ENCODE measurements around the gene APBB2. TPM values are rescaled to one million over a fixed set of nuclear protein-coding genes. Genes with fewer than 3 reads are reported as not detected.

The APBB2 gene
- total RNA-seq, 2 experiments from 2014 or later, result 0.22 TPM; not detected in 1

DNA sequence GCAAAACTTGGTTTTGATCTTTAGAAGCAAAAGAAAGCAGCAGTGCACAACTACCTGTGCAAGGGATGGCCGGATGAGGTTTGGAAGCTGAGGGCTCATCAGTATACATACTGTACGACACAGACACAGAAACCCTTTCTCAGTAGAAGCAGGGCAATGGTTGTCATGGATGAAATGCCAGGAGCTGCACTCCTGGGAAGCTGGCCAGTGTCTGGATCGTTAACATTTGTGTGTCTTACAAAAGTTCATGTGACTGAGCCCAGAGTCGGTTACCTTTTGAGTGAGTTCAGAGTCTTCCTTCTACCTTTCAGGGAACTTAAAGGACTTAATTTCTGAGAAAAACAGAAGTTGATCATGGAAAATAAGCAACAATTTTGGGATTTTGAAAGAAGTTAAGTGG, 230.3 kb downstream of the APBB2 start:
- Mint-ChIP-seq H3K36me3 (ENCODE audit: low read depth) (no peaks in the 10 kb centered on the region), H3K27me3 (no peaks in the 10 kb centered on the region), H3K4me3 (no peak overlapping the region), H3K4me1 (ENCODE audit: low read depth) (no peaks in the 10 kb centered on the region), H3K9me3 (no peaks in the 10 kb centered on the region), H3K27ac (no peak overlapping the region)
- Histone ChIP-seq H3K27ac (ENCODE audit: low read depth in 1 of 2, low read length in 2 of 2) (no peak overlapping the region), H3K9me3 (ENCODE audit: control insufficient read depth in 1 of 2, insufficient read depth in 1 of 2, low read length in 2 of 2) (peaks cover 0 to 4% of the 10 kb centered on the region in 2 experiments), H3K27me3 (ENCODE audit: control insufficient read depth in 1 of 2, insufficient read depth in 2 of 2, low read length in 2 of 2) (no peaks in the 10 kb centered on the region), H3K4me3 (ENCODE audit: low read length) (no peak overlapping the region), H3K36me3 (ENCODE audit: insufficient read depth, low read length) (no peaks in the 10 kb centered on the region), H3K4me1 (ENCODE audit: insufficient read depth, low read length) (no peaks in the 10 kb centered on the region)
- CTCF ChIA-PET, result no interaction called here
- TF ChIP-seq, protein P1, sequence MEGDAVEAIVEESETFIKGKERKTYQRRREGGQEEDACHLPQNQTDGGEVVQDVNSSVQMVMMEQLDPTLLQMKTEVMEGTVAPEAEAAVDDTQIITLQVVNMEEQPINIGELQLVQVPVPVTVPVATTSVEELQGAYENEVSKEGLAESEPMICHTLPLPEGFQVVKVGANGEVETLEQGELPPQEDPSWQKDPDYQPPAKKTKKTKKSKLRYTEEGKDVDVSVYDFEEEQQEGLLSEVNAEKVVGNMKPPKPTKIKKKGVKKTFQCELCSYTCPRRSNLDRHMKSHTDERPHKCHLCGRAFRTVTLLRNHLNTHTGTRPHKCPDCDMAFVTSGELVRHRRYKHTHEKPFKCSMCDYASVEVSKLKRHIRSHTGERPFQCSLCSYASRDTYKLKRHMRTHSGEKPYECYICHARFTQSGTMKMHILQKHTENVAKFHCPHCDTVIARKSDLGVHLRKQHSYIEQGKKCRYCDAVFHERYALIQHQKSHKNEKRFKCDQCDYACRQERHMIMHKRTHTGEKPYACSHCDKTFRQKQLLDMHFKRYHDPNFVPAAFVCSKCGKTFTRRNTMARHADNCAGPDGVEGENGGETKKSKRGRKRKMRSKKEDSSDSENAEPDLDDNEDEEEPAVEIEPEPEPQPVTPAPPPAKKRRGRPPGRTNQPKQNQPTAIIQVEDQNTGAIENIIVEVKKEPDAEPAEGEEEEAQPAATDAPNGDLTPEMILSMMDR (IDR thresholded peaks at IDR 0.05), result no peak
- POLR2A ChIA-PET, result no interaction called here
- intact Hi-C loops (cut with DNase I, micrococcal nuclease), result no loop called here
- no peak for DNase-seq
- ATAC-seq (ENCODE audit: poor library complexity), result no peak

DNA sequence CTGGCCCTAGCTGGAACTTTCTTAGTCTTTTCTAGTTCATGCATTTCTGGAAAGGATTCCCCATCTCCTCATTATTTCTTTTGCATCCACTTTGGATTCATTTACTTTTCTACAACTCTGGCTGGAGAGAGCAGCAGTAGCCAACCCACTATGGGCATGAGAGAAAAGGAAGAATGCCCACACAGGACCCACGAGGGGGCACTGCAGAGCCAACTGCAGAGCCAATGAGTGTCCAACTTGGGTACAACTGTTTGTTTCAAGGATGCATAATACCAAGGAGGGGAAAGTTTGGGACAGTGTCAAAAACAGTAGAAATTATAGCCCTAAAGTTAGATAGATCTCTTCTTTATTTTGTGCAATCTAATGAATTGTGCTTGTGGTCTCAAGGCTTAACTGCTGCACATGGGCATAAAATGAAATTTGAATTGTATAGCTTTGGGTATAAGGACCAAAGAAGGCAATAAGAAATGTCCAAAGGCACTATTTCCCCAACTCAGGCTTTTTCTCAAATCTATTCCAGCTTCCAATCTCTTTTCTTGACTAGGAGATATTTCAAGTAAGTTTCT, 233.9 kb downstream of the APBB2 start:
- Mint-ChIP-seq H3K4me1 (ENCODE audit: low read depth) (no peaks in the 10 kb centered on the region), H3K27ac (no peak overlapping the region), H3K27me3 (peaks cover 3% of the 10 kb centered on the region), H3K4me3 (no peak overlapping the region), H3K36me3 (ENCODE audit: low read depth) (no peaks in the 10 kb centered on the region), H3K9me3 (no peaks in the 10 kb centered on the region)
- Histone ChIP-seq H3K27ac (ENCODE audit: low read depth in 1 of 2, low read length in 2 of 2) (no peak overlapping the region), H3K36me3 (ENCODE audit: insufficient read depth, low read length) (no peaks in the 10 kb centered on the region), H3K9me3 (ENCODE audit: control insufficient read depth in 1 of 2, insufficient read depth in 1 of 2, low read length in 2 of 2) (peaks cover 0 to 4% of the 10 kb centered on the region in 2 experiments), H3K4me1 (ENCODE audit: insufficient read depth, low read length) (no peaks in the 10 kb centered on the region), H3K4me3 (ENCODE audit: low read length) (no peak overlapping the region), H3K27me3 (ENCODE audit: control insufficient read depth in 1 of 2, insufficient read depth in 2 of 2, low read length in 2 of 2) (no peaks in the 10 kb centered on the region)
- TF ChIP-seq, protein P1 (IDR thresholded peaks at IDR 0.05), result no peak
- ChIA-PET POLR2A (no interaction called here), CTCF (no interaction called here)
- no peak for DNase-seq
- intact Hi-C loops (cut with DNase I, micrococcal nuclease), result no loop called here
- no peak for ATAC-seq (ENCODE audit: poor library complexity)

DNA sequence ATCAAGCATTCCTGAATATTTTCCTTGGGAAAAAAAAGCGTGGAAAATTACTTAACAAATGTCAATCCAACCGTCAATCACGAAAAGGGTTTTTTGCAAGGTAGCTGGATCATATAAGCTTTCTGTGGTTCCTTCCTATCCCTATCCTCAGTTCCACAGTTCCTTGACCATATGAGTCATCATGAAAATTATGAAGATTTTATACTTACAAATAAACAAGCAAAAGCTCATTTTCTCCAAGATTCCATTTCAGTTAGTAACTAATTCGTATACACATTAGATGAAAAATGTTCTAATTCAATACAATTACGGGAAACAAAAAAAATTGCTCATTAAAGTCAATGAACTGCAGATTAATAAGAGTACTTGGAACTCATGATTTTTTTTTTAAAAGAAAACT, 235.8 kb downstream of the APBB2 start:
- CTCF ChIA-PET, result no interaction called here
- peaks cover 0 to 4% of the 10 kb centered on the region in 2 experiments for H3K9me3 ChIP-seq (ENCODE audit: control insufficient read depth in 1 of 2, insufficient read depth in 1 of 2, low read length in 2 of 2)
- no peaks in the 10 kb centered on the region for H3K4me1 ChIP-seq (ENCODE audit: insufficient read depth, low read length)
- POLR2A ChIA-PET, result no interaction called here
- H3K4me1 Mint-ChIP-seq (ENCODE audit: low read depth), result no peaks in the 10 kb centered on the region
- intact Hi-C loops (cut with DNase I, micrococcal nuclease), result loop anchor here in 1 of 2 experiments (10.0 kb wide), 1 partner anchor 236 kb away; the partner anchor contains the start of gene APBB2
- no peak overlapping the region for H3K4me3 Mint-ChIP-seq
- no peaks in the 10 kb centered on the region for H3K9me3 Mint-ChIP-seq
- H3K27me3 ChIP-seq (ENCODE audit: control insufficient read depth in 1 of 2, insufficient read depth in 2 of 2, low read length in 2 of 2), result peaks cover 0 to 2% of the 10 kb centered on the region in 2 experiments
- TF ChIP-seq, protein P1 (IDR thresholded peaks at IDR 0.05), result no peak
- no peak for ATAC-seq (ENCODE audit: poor library complexity)
- no peak for DNase-seq
- no peak overlapping the region for H3K27ac ChIP-seq (ENCODE audit: low read depth in 1 of 2, low read length in 2 of 2)
- H3K4me3 ChIP-seq (ENCODE audit: low read length), result no peak overlapping the region
- H3K27ac Mint-ChIP-seq, result no peak overlapping the region
- no peaks in the 10 kb centered on the region for H3K36me3 Mint-ChIP-seq (ENCODE audit: low read depth)
- peaks cover 15% of the 10 kb centered on the region for H3K27me3 Mint-ChIP-seq
- H3K36me3 ChIP-seq (ENCODE audit: insufficient read depth, low read length), result no peaks in the 10 kb centered on the region
